ENCODE measurements around the gene CCR5. TPM values are rescaled to one million over a fixed set of nuclear protein-coding genes. Genes with fewer than 3 reads are reported as not detected.

CCR5 gene
- total RNA-seq, 1 donor, result not detected

- DNase-seq (ENCODE audit: low read depth), result peak; percentile 48
- TF ChIP-seq CTCF (IDR thresholded peaks at IDR 0.05; ENCODE audit: insufficient read depth, low read length), result peak; percentile 74
- no peak overlapping the region for H3K4me3 ChIP-seq (ENCODE audit: low read depth, low read length)
Measured at GRCh38 chr3:46372492-46373359, 2.0 kb downstream of the CCR5 start.

GRCh38 chr3:46374755-46375154 lies 4.0 kb downstream of the CCR5 start:
- DNase-seq (ENCODE audit: low read depth), result no peak
- H3K4me3 ChIP-seq (ENCODE audit: low read depth, low read length), result no peak overlapping the region
- TF ChIP-seq CTCF (IDR thresholded peaks at IDR 0.05; ENCODE audit: insufficient read depth, low read length), result no peak

DNA sequence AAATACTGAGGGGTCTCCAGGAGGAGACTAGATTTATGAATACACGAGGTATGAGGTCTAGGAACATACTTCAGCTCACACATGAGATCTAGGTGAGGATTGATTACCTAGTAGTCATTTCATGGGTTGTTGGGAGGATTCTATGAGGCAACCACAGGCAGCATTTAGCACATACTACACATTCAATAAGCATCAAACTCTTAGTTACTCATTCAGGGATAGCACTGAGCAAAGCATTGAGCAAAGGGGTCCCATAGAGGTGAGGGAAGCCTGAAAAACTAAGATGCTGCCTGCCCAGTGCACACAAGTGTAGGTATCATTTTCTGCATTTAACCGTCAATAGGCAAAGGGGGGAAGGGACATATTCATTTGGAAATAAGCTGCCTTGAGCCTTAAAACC lies 4.5 kb downstream of the CCR5 start:
- no peak overlapping the region for H3K4me3 ChIP-seq (ENCODE audit: low read depth, low read length)
- no peak for DNase-seq (ENCODE audit: low read depth)
- no peak for TF ChIP-seq CTCF (IDR thresholded peaks at IDR 0.05; ENCODE audit: insufficient read depth, low read length)

DNA sequence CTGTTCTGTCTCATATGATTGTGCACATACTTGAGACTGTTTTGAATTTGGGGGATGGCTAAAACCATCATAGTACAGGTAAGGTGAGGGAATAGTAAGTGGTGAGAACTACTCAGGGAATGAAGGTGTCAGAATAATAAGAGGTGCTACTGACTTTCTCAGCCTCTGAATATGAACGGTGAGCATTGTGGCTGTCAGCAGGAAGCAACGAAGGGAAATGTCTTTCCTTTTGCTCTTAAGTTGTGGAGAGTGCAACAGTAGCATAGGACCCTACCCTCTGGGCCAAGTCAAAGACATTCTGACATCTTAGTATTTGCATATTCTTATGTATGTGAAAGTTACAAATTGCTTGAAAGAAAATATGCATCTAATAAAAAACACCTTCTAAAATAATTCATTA lies 5.1 kb downstream of the CCR5 start:
- DNase-seq (ENCODE audit: low read depth), result no peak
- H3K4me3 ChIP-seq (ENCODE audit: low read depth, low read length), result no peak overlapping the region
- no peak for TF ChIP-seq CTCF (IDR thresholded peaks at IDR 0.05; ENCODE audit: insufficient read depth, low read length)

- DNase-seq (ENCODE audit: low read depth), result peak; percentile 64
- H3K4me3 ChIP-seq (ENCODE audit: low read depth, low read length), result no peak overlapping the region
- peak; percentile 76 for TF ChIP-seq CTCF (IDR thresholded peaks at IDR 0.05; ENCODE audit: insufficient read depth, low read length)
Measured at GRCh38 chr3:46378426-46378942, 7.7 kb downstream of the CCR5 start.

DNA sequence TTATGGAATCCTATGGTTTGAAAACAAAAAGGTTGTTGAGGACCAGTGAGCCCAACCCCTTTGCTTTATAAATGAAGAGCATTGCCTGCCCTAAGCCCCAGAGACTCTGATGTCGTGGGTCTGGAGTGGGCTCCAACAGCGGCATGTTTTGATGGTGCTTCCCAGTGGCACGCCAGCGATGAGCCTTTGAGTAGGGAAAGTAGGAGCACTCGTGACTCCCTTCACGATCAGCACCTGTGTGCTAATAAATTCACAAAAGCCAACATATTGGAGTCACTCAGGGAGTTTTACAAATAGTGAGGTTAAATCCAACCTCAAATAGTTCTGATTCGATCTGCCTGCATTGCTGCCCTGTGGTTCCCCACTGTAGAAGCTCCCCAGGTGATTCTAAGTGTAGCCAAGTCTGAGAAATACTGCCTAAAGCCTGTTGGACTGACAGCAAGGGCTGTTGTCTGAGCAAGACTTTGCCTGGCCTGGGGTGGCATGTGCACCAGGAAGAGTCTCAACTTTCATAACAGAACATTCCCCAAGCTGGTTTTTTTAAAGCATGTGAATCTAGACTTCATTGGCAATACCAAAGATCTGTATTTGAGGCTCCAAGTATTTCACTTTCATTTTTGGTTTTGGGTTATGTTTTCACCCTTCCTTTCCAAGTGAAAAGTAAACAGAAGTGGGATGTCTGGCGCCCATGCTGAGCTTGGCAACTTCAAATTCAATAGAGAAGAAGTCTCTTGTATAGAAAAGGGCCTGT lies 9.9 kb downstream of the CCR5 start:
- no peak for TF ChIP-seq CTCF (IDR thresholded peaks at IDR 0.05; ENCODE audit: insufficient read depth, low read length)
- H3K4me3 ChIP-seq (ENCODE audit: low read depth, low read length), result no peak overlapping the region
- peak; percentile 15 for DNase-seq (ENCODE audit: low read depth)
